Endodermal cell (in vitro differentiated cells): Measurements from ENCODE around the gene AGMAT. TPM values are rescaled to one million over a fixed set of nuclear protein-coding genes. Genes with fewer than 3 reads are reported as not detected.

ENCODE experiments used
- DNase-seq: peaks from one replicate; pipeline ENCODE4 v3.0.0-alpha.2; 2017
- H3K27ac ChIP-seq: 2 replicates; pipeline ENCODE4 v1.5.1; 2013; ENCODE audit warnings: mild to moderate bottlenecking, low read depth, low read length, moderate library complexity
- H3K27me3 ChIP-seq: 2 replicates; pipeline ENCODE4 v1.6.1; 2013; ENCODE audit warnings: mild to moderate bottlenecking, low read length, moderate library complexity; ENCODE audit not compliant: insufficient read depth, control insufficient read depth, poor library complexity, severe bottlenecking
- H3K36me3 ChIP-seq: 2 replicates; pipeline ENCODE4 v1.7.0; 2013; ENCODE audit warnings: mild to moderate bottlenecking, low read length, moderate library complexity; ENCODE audit not compliant: control insufficient read depth, insufficient read depth
- H3K4me1 ChIP-seq: one replicate; pipeline ENCODE4 v1.7.0; 2013; ENCODE audit warnings: low read length; ENCODE audit not compliant: control insufficient read depth, insufficient read depth
- H3K4me3 ChIP-seq: 2 replicates; pipeline ENCODE4 v1.5.1; 2013; ENCODE audit warnings: mild to moderate bottlenecking, low read length, moderate library complexity
- H3K9ac ChIP-seq: 2 replicates; pipeline ENCODE4 v1.6.1; 2013; ENCODE audit warnings: mild to moderate bottlenecking, low read length, moderate library complexity; ENCODE audit not compliant: poor library complexity, severe bottlenecking; ENCODE audit errors: extremely low read depth
- H3K9me3 ChIP-seq: 2 replicates; pipeline ENCODE4 v1.6.1; 2013; ENCODE audit warnings: mild to moderate bottlenecking, low read length, moderate library complexity; ENCODE audit not compliant: control insufficient read depth
- H3K27ac Mint-ChIP-seq: 2 replicates; pipeline ENCODE4 v1.8.0; 2020; ENCODE audit warnings: mixed read lengths
- H3K27me3 Mint-ChIP-seq: 2 replicates; pipeline ENCODE4 v1.8.0; 2021; ENCODE audit warnings: mild to moderate bottlenecking, mixed read lengths; ENCODE audit not compliant: insufficient read depth
- H3K36me3 Mint-ChIP-seq: 2 replicates; pipeline ENCODE4 v1.8.0; 2020; ENCODE audit warnings: low read depth, mixed read lengths
- H3K4me1 Mint-ChIP-seq: 2 replicates; pipeline ENCODE4 v1.8.0; 2020; ENCODE audit warnings: mixed read lengths
- H3K4me3 Mint-ChIP-seq: 2 replicates; pipeline ENCODE4 v1.8.0; 2020; ENCODE audit warnings: mild to moderate bottlenecking, moderate library complexity, mixed read lengths
- H3K9me3 Mint-ChIP-seq: 2 replicates; pipeline ENCODE4 v1.8.0; 2020; ENCODE audit warnings: mild to moderate bottlenecking, mixed read lengths
- WGBS, 2 experiments: methylation state at CpG; one replicate each; pipeline versions ENCODE4 v1.1.5 to v1.1.7; 2013; ENCODE audit warnings: missing lambda C conversion rate in 2 of 2, mixed read lengths in 1 of 2; ENCODE audit not compliant: insufficient coverage in 1 of 2, insufficient read length in 1 of 2; 5-methylcytosine and 5-hydroxymethylcytosine counted together
- total RNA-seq, 2 donors: library from RNA; stranded (reverse); fragmentation: NEBNext Ultra II Directional in 1 of 2; extraction: Animal tissue kit (Norgen Biotek cat#: 25700) in 1 of 2; gene quantifications; 2 replicates in 1 of 2; 3 replicates in 1 of 2; pipeline ENCODE4 v1.2.1, GENCODE V29; 2021
- TF ChIP-seq, protein P1 (sequence below): fragments of 200-600 bp; sonication (generic); conservative IDR thresholded peaks from 2 replicates; pipeline ENCODE4 v1.5.0; 2021; ENCODE audit warnings: antibody characterized with exemption, mild to moderate bottlenecking

Gene AGMAT
- total RNA-seq, 2 donors from 2014 or later, result 3.8 to 4.4 TPM

DNA sequence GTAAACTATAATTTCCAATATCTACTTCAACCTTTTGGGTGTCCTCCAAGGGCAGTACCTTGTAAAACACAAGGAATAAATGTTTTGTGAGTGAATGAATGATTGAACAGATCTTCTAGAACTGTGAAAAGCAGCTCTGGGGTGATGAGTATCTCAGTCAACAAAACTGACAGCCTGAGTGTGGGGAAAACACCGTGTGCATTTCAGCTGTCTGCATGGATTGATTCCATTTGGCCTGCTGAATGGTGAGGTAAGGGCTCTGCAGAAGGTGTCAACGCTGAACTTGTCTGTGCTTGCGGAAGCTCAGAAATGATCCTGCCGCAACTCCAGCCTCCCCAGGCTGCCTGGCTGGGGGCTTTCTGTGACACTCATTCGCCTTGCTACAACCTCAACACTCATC lies 7.4 kb upstream of the AGMAT start:
- H3K27me3 Mint-ChIP-seq, result peaks cover 10% of the 10 kb centered on the region
- H3K27me3 ChIP-seq, result no peaks in the 10 kb centered on the region
- WGBS, 2 experiments, result 88 to 93% methylated on average over 4 to 5 of the region's 5 CpGs
- no peaks in the 10 kb centered on the region for H3K9me3 ChIP-seq
- peaks cover 21% of the 10 kb centered on the region for H3K4me1 Mint-ChIP-seq
- no peak overlapping the region for H3K27ac ChIP-seq
- H3K9me3 Mint-ChIP-seq, result peaks cover 5% of the 10 kb centered on the region
- H3K27ac Mint-ChIP-seq, result no peak overlapping the region
- H3K4me3 Mint-ChIP-seq, result no peak overlapping the region
- TF ChIP-seq, protein P1, sequence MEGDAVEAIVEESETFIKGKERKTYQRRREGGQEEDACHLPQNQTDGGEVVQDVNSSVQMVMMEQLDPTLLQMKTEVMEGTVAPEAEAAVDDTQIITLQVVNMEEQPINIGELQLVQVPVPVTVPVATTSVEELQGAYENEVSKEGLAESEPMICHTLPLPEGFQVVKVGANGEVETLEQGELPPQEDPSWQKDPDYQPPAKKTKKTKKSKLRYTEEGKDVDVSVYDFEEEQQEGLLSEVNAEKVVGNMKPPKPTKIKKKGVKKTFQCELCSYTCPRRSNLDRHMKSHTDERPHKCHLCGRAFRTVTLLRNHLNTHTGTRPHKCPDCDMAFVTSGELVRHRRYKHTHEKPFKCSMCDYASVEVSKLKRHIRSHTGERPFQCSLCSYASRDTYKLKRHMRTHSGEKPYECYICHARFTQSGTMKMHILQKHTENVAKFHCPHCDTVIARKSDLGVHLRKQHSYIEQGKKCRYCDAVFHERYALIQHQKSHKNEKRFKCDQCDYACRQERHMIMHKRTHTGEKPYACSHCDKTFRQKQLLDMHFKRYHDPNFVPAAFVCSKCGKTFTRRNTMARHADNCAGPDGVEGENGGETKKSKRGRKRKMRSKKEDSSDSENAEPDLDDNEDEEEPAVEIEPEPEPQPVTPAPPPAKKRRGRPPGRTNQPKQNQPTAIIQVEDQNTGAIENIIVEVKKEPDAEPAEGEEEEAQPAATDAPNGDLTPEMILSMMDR, result no peak
- H3K36me3 Mint-ChIP-seq, result peaks cover 8% of the 10 kb centered on the region
- no peaks in the 10 kb centered on the region for H3K36me3 ChIP-seq
- H3K4me1 ChIP-seq, result peaks cover 7% of the 10 kb centered on the region
- no peak overlapping the region for H3K4me3 ChIP-seq
- no peak for DNase-seq
- no peak overlapping the region for H3K9ac ChIP-seq

DNA sequence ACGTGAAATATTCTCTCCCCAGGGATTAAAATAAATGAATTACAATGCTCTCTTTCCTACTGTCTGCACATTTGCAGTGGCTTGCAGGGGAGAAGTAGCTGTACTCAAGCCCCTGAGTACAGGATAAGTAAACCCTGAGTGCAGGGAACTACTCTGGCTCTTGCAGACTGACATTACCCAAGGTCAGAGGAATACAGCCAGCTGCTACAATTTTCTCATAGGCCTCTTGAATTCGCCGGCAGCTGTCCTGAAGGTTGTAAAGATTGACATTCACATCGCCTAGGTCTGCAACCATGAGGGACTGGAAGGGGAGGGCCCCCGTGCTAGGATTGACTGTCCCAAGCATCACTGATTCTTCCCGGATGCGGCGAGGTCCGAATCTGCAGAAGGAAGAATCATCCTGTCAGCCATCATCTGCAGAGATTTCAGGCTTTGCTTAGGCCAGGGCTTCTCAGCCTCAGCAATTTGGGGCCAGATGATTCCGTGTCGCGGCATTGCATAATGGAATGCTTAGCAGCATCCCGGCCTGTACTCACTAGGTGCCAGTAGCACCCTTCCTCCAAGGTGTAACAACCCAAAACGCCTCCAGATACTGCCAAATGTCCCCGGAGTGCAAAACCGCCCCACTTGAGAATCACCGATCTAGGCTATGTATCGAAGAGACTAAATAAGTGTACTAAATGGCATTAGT lies 1.7 kb downstream of the AGMAT start:
- peaks cover 15% of the 10 kb centered on the region for H3K27me3 Mint-ChIP-seq
- H3K9me3 Mint-ChIP-seq, result peaks cover under 1% of the 10 kb centered on the region
- H3K4me1 ChIP-seq, result no peaks in the 10 kb centered on the region

DNA sequence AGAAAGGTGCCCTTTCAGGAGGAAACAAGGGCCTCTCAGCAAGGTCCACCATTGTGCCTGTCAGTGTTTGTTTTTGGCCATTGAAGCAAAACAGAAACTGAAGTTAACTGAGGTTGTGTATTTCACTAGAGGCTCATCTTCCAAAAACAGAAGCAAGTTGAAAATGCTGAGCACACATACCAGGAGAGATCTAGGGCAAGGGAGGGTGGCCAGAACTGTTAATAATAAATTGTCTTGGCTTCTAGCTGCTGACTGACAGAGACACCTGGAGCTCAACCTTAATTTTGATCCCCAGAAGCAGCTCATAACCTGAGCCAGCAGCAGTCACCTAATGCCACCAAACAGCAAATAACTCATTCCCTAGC lies 5.2 kb downstream of the AGMAT start:
- Histone ChIP-seq H3K4me3 (no peak overlapping the region), H3K36me3 (peaks cover 9% of the 10 kb centered on the region), H3K9me3 (no peaks in the 10 kb centered on the region), H3K27me3 (no peaks in the 10 kb centered on the region), H3K27ac (no peak overlapping the region), H3K4me1 (no peaks in the 10 kb centered on the region), H3K9ac (no peak overlapping the region)
- H3K36me3 Mint-ChIP-seq, result peaks cover 10% of the 10 kb centered on the region
- TF ChIP-seq, protein P1, result no peak
- no peaks in the 10 kb centered on the region for H3K9me3 Mint-ChIP-seq
- no peak for DNase-seq
- H3K4me3 Mint-ChIP-seq, result no peak overlapping the region
- no peaks in the 10 kb centered on the region for H3K27me3 Mint-ChIP-seq
- H3K27ac Mint-ChIP-seq, result no peak overlapping the region
- H3K4me1 Mint-ChIP-seq, result peaks cover 3% of the 10 kb centered on the region

More for the DNA sequence above, 1.7 kb downstream of the AGMAT start:
- H3K36me3 ChIP-seq, result no peaks in the 10 kb centered on the region
- peaks cover 4% of the 10 kb centered on the region for H3K4me1 Mint-ChIP-seq
- no peak overlapping the region for H3K4me3 Mint-ChIP-seq
- H3K9ac ChIP-seq, result no peak overlapping the region
- no peak overlapping the region for H3K27ac ChIP-seq
- peaks cover 5% of the 10 kb centered on the region for H3K36me3 Mint-ChIP-seq
- TF ChIP-seq, protein P1, result no peak
- WGBS, 2 experiments, result 92 to 96% methylated on average over 18 of the region's 18 CpGs
- H3K9me3 ChIP-seq, result no peaks in the 10 kb centered on the region
- no peak overlapping the region for H3K27ac Mint-ChIP-seq
- H3K27me3 ChIP-seq, result no peaks in the 10 kb centered on the region
- DNase-seq, result no peak
- no peak overlapping the region for H3K4me3 ChIP-seq
